C4-2B (cell line): Measurements from ENCODE around the gene ZSWIM4.
"Not testable (repeated sequence)": the region's sequence is repeated elsewhere in the genome, so short reads cannot be mapped to it uniquely, and the experiment has no call there.

Experiments used
- H3K27ac ChIP-seq: fragments of 450-650 bp; 2 replicates; pipeline ENCODE4 v1.5.1; 2017
- ZFX ChIP-seq: fragments of 450-650 bp; IDR thresholded peaks from 2 replicates; pipeline ENCODE4 v1.6.1; 2017
- TF ChIP-seq, protein P1 (sequence below): fragments of 450-650 bp; conservative IDR thresholded peaks from 2 replicates; pipeline ENCODE4 v1.5.1; 2017; ENCODE audit warnings: mild to moderate bottlenecking

ZSWIM4 gene

DNA sequence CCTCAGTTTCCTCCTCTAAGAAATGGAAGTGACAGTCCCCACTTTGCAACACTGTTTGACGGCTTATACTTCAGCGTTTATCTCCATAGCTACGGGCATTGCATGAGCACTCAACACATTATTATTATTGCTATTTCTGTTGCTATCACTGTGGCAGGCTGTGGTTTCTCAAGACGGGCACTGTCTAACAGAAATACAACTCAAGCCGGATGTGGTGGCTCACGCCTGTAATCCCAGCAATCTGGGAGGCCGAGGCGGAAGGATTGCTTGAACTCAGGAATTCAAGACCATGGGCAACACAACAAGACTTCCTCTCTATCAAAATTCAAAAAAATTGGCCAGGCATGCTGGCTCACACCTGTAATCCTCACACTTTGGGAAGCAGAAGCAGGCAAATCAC, 4.9 kb upstream of the ZSWIM4 start:
- H3K27ac ChIP-seq, result no peak overlapping the region
- TF ChIP-seq ZFX, result no peak
- TF ChIP-seq, protein P1, sequence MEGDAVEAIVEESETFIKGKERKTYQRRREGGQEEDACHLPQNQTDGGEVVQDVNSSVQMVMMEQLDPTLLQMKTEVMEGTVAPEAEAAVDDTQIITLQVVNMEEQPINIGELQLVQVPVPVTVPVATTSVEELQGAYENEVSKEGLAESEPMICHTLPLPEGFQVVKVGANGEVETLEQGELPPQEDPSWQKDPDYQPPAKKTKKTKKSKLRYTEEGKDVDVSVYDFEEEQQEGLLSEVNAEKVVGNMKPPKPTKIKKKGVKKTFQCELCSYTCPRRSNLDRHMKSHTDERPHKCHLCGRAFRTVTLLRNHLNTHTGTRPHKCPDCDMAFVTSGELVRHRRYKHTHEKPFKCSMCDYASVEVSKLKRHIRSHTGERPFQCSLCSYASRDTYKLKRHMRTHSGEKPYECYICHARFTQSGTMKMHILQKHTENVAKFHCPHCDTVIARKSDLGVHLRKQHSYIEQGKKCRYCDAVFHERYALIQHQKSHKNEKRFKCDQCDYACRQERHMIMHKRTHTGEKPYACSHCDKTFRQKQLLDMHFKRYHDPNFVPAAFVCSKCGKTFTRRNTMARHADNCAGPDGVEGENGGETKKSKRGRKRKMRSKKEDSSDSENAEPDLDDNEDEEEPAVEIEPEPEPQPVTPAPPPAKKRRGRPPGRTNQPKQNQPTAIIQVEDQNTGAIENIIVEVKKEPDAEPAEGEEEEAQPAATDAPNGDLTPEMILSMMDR, result no peak

DNA sequence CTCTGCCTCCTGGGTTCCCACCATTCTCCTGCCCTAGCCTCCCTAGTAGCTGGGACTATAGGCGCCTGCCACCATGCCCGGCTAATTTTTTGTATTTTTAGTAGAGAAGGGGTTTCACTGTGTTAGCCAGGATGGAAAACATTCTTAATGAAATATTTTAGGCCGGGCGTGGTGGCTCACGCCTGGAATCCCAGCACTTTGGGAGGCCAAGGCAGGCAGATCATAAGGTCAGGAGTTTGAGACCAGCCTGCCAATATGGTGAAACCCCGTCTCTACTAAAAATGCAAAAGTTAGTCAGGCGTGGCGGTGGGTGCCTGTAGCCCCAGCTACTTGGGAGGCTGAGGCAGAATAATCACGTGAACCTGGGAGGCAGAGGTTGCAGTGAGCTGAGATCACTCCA, 1.9 kb upstream of the ZSWIM4 start:
- not testable (repeated sequence) for H3K27ac ChIP-seq

DNA sequence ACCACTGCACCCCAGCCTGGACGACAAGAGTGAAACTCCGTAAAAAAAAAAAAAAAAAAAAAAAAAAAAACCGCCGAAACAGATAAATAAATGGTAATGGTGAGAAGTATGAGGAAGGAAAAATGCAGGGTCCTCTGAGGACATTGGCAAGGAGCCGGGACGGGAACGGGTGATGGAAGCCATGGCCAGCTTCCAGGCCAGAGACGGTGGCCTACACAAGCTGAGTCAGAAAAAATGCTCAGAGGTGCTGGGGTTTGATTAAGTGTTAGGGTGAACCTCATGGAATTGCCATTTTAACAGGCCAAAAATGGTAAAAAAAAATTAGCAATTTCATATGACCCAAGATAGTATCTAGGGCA, 866 bp upstream of the ZSWIM4 start:
- peak overlapping the region; percentile 64 for H3K27ac ChIP-seq
- TF ChIP-seq, protein P1, result no peak
- TF ChIP-seq ZFX, result no peak

DNA sequence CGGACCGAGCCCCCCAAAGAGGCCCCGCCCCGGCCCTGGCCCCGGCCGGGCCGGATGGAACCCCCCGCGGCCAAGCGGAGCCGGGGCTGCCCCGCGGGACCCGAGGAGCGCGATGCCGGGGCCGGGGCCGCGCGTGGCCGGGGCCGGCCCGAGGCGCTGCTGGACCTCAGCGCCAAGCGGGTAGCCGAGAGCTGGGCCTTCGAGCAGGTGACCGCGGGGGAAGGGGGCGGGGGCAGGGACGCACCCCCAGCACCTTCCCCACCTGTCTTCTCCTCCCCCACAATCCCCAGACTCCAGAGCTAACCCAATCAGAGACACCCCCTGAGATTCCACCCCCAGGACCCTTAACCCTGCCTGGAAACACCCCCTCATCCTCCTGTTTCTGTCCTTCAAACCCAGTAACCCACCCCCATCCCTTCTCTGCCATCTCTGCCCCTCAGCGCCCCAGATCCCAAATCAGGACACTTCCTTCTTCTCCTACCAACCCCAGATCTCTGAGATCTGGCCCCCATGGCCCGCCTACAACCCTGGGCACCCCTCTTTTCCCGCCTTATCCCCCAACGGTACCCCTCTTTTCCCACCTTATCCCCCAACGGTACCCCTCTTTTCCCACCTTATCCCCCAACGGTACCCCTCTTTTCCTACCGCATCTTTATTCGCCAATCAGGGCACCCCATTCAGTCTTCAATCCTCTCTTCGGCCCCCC, 505 bp downstream of the ZSWIM4 start:
- H3K27ac ChIP-seq, result peak overlapping the region; percentile 64
- TF ChIP-seq, protein P1, result no peak
- peak; percentile 47; the same call in 1 of the 2 replicates for TF ChIP-seq ZFX

DNA sequence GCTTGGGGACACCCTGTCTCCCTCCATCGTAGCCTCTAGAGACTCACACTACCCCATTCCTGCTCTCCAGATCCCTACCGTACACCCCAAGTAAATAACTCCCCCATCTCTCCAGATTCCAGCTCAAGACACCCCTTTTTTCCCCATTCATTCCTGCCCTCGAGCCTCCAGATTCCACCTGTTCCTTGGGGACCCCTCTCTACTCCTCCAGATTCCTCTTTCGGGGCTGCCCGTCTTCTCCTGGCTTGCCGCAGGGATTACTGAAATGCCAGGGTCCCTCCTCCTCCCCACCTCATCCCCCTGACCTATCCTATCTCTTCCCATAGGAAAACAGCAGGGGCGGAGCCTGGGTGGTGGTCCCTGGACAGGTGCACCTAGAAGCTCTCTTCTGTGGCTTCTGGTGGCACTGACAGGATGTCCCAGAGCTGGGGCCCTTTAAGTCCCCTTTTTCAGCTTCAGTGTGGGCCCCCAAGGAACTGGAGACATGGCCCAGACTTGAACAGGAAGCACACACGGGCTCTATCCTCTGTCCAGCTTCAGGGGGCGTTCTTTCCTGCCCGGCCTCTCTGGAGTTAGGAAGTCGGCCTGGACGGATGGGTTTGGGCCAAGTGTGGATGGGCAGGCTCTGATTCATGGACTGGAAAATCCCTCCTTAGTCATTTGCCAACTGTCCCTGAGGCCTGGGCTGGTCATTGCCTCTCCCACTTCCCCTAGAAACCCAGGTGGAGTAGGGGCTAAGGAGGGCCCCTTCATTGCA, 1.2 kb downstream of the ZSWIM4 start:
- H3K27ac ChIP-seq, result peak overlapping the region; percentile 64; the same call in 1 of the 2 replicates
- TF ChIP-seq, protein P1, result no peak
- no peak for TF ChIP-seq ZFX

DNA sequence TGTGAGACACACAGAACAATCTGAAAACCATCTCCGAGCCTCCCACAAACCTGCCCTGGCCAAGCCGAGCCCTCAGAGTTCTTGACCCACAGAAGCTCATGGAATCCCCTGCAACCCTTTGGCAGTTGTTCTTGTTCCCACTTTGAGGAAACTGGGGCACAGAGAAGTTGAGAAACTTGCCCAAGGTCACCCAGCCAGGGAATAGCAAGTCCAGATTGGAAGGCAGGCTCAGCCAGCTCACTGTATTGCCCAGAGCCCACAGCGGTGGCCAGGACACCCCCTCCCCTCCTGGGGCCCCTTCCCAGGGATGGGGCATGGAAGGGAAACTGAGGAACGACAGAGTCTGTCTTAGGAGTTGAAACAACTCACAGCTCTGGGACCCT, 1.8 kb downstream of the ZSWIM4 start:
- TF ChIP-seq, protein P1, result no peak
- TF ChIP-seq ZFX, result no peak
- H3K27ac ChIP-seq, result no peak overlapping the region

DNA sequence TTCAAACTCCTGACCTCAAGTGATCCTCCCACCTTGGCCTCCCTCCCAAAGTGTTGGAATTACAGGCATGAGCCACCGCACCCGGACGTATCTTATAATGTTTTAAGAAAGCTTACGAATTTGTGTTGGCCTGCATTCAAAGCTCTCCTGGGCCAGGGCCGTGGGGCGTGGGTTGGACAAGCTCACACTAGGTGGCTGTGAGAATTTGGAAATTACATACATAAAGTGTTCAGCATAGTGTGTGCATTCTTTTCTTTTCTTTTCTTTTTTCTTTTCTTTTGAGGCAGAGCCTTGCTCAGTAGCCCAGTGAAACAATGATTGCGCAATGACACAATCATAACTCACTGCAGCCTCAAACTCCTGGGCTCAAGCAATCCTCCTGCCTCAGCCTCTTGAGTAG, 2.6 kb downstream of the ZSWIM4 start:
- no peak overlapping the region for H3K27ac ChIP-seq
- TF ChIP-seq ZFX, result no peak
- TF ChIP-seq, protein P1, result no peak
